ENCODE results near the gene EFNB2.

The EFNB2 gene

DNA sequence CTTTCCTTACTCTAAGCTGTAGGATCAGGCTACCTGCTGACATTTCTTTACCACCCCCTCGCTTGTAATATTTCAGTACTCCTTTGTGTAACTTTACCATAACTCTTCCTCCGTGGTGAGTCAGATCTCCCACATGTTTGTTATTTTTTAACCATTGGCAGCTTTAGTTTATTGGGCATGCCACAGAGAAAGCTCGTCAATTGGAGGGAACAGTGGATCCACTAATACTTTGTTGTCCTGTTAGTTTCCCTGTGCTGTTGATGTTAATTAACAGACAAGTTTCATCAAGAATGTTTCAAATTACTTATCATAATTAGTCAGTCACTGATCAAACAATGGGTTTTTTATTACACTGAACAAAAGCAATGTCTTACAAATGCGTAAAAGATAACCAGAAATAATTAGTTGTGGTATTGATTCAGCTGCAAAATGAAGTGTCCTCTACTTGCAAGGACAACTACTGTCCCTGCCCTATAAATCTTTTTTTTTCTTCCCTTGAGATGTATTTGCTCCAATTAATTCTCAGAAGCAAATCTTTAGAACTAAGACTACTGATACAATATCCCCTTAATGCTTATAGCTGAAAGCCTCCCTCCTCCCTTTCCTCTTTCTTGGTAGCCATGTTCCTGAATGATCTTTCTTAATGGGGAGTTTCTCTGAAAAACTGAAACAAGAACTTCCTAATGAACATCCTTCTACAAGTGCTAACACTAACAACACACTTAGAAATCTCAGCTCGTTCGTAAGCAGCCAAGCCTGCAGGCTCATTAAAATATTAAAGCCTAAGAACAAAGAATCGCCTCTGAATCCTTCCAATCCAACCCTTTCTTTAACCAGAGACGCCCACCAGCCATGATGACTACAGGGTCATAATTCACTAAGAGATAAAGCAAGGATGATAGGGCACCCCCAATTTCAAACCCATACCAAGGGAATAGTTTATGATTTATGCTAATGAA is 22.2 kb downstream of the EFNB2 start:
- in situ Hi-C loops (cut with MboI; ENCODE audit: low pct_unique_long_range_greater_than_20kb, low sequenced_read_pairs), result no loop called here
- no peak for DNase-seq

DNA sequence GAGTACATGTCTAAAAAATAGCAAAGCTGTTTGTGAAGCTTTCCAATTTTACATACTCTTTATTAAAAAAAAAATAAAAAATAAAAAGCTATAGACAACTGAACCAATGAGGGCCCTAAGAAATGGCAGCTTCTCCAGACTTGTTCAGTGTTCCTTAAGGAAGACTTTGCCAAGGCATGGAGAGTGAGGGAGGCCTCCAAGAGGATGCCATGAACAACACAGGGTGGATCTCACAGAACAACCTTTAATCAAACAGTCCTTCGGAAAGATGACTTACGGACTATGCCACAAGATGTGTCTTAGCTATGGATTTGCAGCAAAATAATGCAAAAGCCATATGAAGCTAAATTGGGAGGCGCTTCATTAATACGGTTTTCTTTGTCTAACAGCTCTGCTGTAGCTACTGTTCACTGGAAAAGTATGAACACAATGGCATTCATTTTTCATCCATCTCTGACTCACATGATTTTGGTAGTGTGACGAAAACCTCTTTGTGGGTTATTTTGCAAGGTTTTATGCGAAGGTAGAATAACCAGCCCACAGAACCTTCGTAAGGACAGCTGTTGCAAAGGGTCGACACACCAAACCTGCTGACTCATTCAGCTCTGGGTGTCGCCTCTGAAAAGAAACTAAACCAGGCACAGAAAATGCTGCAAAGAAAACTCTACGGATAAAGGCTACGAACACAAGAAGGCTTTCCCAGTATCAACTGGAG is 27.7 kb downstream of the EFNB2 start:
- in situ Hi-C loops (cut with MboI; ENCODE audit: low pct_unique_long_range_greater_than_20kb, low sequenced_read_pairs), result no loop called here
- DNase-seq, result peak; percentile 45

DNA sequence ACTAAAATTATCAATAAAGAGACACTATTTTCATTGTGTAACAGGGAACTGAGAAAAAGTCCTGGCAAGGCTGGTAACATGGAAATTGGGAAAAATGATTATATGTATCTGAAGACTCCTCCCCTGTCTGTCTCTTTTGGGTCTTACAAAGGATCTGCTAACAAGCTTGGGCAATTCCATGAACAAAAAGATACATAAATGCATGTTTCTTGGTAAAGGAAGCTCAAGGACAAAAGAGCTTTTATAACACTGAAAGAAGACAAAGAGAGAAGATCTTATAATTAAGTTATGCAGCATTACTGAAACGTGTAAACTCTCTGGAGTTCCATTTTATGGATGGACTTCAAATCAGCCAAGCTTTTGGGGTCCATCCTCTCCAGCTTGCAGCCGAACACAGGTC is 29.2 kb downstream of the EFNB2 start:
- in situ Hi-C loops (cut with MboI; ENCODE audit: low pct_unique_long_range_greater_than_20kb, low sequenced_read_pairs), result no loop called here
- DNase-seq, result no peak

DNA sequence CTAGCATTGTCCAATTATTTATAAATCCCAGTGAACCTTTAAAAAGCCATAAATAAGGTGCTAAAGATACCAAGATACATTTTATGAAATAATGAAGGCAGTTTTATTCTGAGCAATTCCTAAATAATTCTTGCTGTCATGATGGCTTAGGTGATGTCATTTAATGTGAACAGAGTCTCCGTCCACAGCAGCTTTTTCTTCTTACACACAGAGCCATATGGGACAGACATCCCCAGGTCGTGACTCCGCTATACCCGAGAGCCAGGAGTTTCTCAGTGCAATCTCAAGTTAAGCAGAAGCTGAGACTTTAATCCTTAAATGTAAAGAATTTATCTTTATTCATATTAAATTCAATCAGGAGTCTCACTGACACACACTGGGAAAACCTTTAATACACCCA is 29.7 kb downstream of the EFNB2 start:
- in situ Hi-C loops (cut with MboI; ENCODE audit: low pct_unique_long_range_greater_than_20kb, low sequenced_read_pairs), result no loop called here

DNA sequence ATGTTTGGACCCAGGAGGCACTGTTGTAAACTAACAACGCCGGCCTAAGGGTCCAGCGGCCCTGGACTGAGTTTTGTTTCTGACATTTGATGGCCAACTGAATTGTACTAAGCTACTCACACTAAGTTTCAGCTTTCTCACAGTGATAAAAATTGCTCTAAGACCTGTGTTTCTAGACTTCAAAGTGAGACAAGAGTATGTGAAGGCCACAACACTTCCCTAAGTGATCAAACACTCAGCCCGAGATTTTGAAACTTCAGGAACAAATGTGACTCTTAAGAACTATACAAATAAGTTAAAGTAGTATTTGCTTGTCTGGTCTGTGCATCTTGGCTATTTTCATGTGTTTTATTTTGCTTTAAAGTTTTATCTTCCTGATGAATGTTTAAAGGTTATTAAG is 30.2 kb downstream of the EFNB2 start:
- DNase-seq, result no peak
- in situ Hi-C loops (cut with MboI; ENCODE audit: low pct_unique_long_range_greater_than_20kb, low sequenced_read_pairs), result no loop called here

More for the DNA sequence above, 29.7 kb downstream of the EFNB2 start:
- DNase-seq, result no peak

DNA sequence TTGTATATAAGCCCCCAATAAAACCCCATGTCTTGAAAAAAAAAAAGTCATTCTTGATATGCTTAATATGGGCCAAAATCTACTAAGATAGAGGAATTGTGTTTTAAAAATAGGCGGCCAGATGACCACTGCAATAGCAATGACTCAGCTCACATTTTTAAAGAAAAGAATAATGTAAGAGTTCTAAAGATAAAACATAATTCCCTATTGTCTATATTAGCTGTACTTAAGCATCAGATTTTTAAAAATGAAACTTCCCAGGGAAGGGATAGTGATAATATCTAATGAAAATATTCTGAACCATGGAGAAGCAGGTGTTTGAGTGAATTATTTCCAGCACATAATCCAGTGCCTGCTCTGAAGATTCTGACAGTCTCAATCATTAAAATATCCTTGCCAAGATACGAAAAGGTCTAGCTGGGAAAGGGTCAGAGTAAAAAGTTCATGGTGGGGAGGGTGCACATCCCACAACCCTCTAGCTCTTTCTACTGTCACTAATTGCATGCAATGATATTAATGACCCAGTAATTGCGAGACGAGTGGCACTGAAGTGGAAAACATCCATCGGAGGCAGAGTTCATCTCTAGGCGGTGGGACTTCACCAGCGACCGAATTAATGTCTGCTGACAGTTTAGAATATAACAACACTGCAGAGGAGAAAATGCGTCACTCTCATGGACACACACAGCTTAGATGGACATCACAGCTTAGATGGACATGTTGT is 31.6 kb downstream of the EFNB2 start:
- DNase-seq, result no peak
- in situ Hi-C loops (cut with MboI; ENCODE audit: low pct_unique_long_range_greater_than_20kb, low sequenced_read_pairs), result no loop called here

DNA sequence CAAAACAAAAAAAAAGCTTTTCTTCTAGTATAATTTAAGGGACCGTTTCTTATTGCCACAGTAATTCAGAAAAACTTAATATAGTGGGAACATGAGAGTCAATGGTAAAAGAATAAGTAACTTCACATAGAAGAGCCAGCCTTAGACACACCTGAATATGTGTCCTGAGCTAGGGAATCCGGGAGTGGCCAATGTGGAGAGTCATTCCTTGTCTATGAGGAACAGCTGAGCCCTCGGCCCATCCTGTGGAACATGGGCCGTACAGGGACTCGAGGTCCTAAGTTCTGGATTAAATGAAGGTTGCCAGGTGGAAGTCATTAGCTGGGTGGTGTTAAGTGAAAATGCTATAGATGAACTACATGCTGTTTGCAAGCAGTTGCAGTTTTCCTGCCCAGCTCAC is 32.2 kb downstream of the EFNB2 start:
- DNase-seq, result no peak
- in situ Hi-C loops (cut with MboI; ENCODE audit: low pct_unique_long_range_greater_than_20kb, low sequenced_read_pairs), result no loop called here

DNA sequence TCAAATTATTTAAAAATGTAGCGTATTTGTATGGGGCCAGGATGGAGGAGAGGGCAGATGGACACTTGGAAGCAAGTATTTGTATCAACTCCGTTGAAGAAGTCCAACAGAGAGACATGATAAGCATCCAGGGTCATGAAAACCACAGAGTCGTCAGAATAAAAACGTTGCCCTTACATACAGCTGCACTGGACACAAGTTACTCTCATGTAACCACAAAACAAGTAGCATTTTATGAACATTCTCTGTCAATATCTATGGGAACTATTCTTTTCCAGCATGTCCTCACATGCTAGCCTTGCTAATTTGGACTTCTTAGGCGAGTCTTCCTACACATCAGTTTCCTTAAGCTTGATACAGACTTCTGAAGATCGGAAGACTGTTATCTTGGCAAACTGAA is 35.0 kb downstream of the EFNB2 start:
- in situ Hi-C loops (cut with MboI; ENCODE audit: low pct_unique_long_range_greater_than_20kb, low sequenced_read_pairs), result no loop called here
- no peak for DNase-seq

DNA sequence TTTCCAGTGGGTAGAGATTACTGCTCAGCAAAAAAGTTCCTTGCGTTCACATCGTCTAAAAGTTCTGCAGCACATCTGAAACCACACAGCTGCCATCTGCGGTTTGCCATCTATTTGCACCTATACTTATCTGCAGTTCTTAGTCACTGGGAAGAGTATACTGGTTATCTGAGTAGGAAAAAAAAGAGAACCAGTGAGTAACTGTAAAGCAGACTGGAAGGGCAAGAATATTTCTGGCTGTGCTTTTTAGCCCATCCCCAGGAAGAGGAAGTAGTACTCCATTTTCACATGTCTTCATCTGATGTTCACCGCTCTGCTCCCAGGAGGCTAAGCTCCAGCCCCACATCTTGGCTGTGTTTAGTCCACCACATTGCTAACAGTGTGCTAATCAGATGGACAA is 35.6 kb downstream of the EFNB2 start:
- peak; percentile 81 for DNase-seq
- in situ Hi-C loops (cut with MboI; ENCODE audit: low pct_unique_long_range_greater_than_20kb, low sequenced_read_pairs), result no loop called here

DNA sequence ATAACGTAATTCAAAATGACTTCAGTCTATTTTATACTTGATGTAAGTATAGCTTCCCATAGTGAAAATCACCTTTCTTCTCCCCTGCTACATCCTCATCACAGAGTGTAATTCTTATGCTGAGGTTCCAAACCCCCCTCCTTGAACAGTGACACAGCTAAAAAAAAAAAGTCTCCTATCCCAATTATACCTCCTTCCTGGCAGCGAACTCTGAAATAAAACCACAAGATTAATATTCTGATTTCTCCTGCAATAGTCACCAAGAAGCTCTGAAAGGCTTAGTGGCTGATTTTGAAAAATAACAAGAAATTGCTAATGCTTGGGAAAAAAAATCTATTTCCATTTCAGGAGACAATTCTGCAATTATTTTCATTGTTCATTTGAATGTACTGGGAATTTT is 36.3 kb downstream of the EFNB2 start:
- DNase-seq, result no peak
- in situ Hi-C loops (cut with MboI; ENCODE audit: low pct_unique_long_range_greater_than_20kb, low sequenced_read_pairs), result no loop called here

DNA sequence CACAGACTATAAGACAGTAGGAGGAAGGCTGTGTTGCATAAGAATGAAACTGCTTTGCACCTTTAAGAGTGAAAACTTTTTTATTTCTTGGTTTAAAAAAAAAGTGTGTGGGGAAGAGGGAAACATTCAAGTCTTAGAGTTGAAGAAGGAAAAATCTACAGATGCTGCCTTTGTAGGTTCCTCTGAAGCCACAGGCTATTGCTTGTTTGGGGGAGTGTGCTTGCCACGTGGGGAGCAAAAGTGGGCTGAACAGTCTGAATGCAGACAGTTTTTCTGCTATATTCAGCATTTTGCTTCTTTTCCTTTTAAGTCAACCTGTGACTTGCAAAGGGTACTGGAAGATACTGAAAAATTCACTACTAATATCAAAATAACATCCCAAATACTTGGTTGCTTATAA is 36.9 kb downstream of the EFNB2 start:
- DNase-seq, result no peak
- in situ Hi-C loops (cut with MboI; ENCODE audit: low pct_unique_long_range_greater_than_20kb, low sequenced_read_pairs), result no loop called here

DNA sequence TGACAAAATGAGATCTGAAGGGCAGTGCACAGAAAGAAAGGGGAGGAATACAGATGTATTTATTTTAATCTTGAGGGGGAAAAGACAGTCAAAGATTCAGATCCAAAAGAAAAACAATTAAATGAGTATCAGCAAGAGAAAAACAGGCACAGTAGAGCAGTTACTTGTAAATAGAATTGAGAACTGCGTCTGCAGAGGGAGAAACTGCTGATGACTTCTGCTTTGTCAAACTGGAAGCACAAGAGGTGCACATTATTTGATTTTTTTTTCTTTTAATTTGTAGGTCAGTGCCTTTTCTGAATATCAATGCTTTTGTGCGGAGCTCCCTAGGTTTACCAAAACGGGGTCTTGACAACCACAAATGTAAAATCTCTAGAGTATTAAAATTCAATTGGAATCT is 37.3 kb downstream of the EFNB2 start:
- no peak for DNase-seq
- in situ Hi-C loops (cut with MboI; ENCODE audit: low pct_unique_long_range_greater_than_20kb, low sequenced_read_pairs), result no loop called here

DNA sequence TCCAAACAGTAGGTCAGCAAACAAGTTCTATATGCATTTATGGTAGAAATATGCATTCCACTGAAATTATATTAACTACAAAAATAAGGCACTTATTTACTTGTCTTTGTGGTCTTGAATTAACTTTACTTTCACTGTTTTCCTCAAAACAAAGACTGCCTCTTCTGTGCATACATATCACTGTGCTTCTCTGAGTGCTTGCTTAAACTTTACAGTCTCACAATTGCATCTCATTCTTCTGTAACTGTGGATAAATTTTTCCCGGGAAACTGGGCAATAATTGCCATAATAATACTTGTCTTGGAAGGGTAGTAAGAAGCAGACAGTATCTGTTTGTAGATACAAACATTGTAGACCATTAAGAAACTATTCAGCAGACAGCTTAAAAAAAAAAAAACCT is 38.4 kb downstream of the EFNB2 start:
- in situ Hi-C loops (cut with MboI; ENCODE audit: low pct_unique_long_range_greater_than_20kb, low sequenced_read_pairs), result no loop called here
- no peak for DNase-seq

DNA sequence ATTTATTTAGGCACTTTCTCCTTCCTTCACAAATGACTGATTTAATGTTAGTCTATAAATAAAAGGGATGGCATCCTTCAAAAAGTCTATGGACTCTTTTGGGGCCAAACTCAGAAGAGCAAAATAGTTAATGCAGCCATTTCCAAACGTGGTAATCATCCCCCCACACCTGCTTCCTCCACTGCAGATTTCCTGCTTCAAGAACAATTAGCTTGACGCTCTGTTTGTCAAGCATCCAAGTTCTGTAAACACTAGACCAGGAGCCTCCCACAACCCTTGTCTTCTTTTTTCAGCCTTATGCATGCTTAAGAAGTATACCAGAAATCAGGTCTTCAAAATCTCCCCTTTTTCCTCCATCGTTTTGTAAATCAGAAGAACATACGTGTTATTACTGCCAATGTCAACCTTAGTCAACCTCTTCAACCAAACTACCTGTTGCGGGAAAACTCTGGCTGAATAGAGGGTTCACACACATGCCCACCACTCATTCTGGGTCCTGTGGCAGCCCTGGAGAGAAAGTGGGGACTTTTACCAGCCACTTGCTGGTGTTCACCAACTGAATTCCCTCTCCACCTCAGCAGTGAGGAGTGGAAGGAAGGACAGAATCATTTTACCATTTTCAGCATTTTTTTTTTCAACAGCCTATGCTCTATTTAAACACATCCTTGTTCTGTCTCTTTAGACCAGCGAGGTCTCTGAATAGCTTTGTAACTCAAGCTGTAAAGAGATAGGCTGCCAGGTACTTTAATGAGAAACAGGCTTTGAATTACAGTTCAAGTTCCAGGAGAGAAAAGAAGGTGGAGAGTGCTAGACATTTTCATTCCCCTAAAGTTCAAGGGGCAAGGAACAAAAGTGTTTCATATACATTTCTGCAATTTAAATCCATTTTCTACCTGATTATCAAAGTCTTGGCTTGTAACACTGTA is 39.1 kb downstream of the EFNB2 start:
- DNase-seq, result peak; percentile 55
- in situ Hi-C loops (cut with MboI; ENCODE audit: low pct_unique_long_range_greater_than_20kb, low sequenced_read_pairs), result no loop called here

DNA sequence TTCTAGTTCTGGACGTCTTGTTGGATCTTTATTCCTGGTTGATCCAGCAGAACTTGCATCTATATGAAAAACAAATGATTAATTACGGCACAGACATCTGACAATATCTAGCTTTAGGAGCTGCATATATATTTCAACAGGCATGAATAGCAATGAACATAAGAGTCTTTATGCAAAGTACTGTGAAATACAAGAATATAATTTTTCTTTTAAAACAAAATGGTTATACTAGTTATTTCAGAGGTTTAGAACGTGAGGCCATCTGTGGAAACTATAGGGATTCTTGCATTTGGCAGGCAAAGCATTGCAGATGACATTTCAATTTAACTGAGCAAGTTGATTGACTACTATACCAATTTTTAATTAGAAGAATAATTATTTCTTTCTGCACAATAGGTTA is 40.5 kb downstream of the EFNB2 start:
- in situ Hi-C loops (cut with MboI; ENCODE audit: low pct_unique_long_range_greater_than_20kb, low sequenced_read_pairs), result no loop called here
- no peak for DNase-seq

DNA sequence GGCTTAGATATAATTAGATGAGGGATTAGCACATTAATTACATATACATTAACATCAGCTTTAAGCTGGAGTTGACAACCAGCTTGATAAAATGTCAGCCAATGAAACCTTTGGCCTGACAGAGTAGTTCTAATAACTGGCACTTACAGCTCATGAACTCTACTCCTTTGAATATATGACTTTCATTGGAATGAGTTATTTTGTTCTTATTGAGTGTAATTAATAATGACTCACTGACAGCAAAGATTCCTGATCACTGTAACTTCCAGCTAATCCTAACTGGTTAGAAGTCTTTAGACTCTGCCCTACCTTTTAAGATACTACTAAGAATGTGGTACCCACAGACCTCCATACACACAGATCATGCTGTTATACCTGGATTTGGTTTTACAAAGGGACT is 41.0 kb downstream of the EFNB2 start:
- in situ Hi-C loops (cut with MboI; ENCODE audit: low pct_unique_long_range_greater_than_20kb, low sequenced_read_pairs), result no loop called here
- DNase-seq, result no peak

DNA sequence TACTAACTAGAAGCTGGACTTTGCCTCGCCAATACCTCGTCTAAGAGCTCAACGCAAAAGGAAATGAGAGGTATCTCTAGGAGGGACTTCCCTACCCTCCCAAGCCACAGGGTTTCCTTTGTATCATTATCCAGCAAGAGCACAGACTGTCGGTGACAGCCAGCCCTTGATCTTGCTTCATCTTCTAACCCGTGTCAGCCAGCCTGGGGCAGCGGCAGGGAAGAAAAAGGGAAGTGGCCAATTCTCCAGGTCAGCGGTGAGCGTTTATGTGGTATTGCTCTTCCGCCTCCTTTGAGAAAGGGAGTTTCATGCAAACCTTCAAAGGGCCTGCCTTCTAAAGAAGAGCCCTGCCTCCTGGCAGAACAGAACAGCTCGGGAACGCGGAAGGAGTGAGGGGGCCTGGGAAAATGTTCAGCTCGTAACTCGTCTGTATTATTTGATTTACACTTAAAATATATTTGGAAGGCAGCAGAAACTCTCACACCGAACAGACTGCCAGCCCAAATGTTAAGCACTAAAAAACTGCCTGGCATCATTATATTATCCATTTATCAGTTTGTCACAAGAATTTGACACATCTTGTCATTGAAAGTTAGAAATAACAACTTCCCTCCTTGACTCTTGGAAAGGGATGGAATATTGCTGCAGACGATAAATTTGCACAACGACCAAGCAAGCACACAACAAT is 41.8 kb downstream of the EFNB2 start:
- peak; percentile 99 for DNase-seq
- in situ Hi-C loops (cut with MboI; ENCODE audit: low pct_unique_long_range_greater_than_20kb, low sequenced_read_pairs), result no loop called here

Measured in KBM-7 (cell line).